ENCODE results near the gene PEX5L.

- TF ChIP-seq TAF1 (IDR thresholded peaks at IDR 0.05; ENCODE audit: low read depth) (no peak), NFIC (IDR thresholded peaks at IDR 0.05) (no peak), ZBTB7A (IDR thresholded peaks at IDR 0.05; ENCODE audit: low read depth) (no peak)
Measured at GRCh38 chr3:179958759-179959158, 78.0 kb downstream of the PEX5L start.
